H9 (cell line): ENCODE results near the gene CCDC18. TPM values are rescaled to one million over a fixed set of nuclear protein-coding genes. Genes with fewer than 3 reads are reported as not detected.
"Not testable (repeated sequence)": the region's sequence is repeated elsewhere in the genome, so short reads cannot be mapped to it uniquely, and the experiment has no call there.

Experiments
- DNase-seq: peaks from one replicate; pipeline ENCODE4 v3.0.0-alpha.2; 2017
- H2AFZ ChIP-seq: one replicate; pipeline ENCODE4 v1.6.1; 2013; ENCODE audit warnings: mild to moderate bottlenecking, low read length, control low read depth, moderate library complexity
- H2AK5ac ChIP-seq: 2 replicates; pipeline ENCODE4 v1.6.1; 2013; ENCODE audit warnings: low read length, control low read depth, mixed read lengths; ENCODE audit not compliant: insufficient read length
- H2BK120ac ChIP-seq: one replicate; pipeline ENCODE4 v1.6.1; 2013; ENCODE audit warnings: low read depth, mild to moderate bottlenecking, low read length, control low read depth, inconsistent platforms; ENCODE audit not compliant: poor library complexity, severe bottlenecking
- H2BK12ac ChIP-seq: 2 replicates; pipeline ENCODE4 v1.6.1; 2013; ENCODE audit warnings: low read length, control low read depth, mixed read lengths, low read depth; ENCODE audit not compliant: insufficient read length
- H2BK15ac ChIP-seq: 2 replicates; pipeline ENCODE4 v1.6.1; 2013; ENCODE audit warnings: low read depth, low read length, control low read depth
- H2BK20ac ChIP-seq: one replicate; pipeline ENCODE4 v1.6.1; 2013; ENCODE audit warnings: low read depth, mild to moderate bottlenecking, low read length, control low read depth, inconsistent platforms; ENCODE audit not compliant: poor library complexity, severe bottlenecking
- H2BK5ac ChIP-seq: 2 replicates; pipeline ENCODE4 v1.6.1; 2013; ENCODE audit warnings: low read length, control low read depth, mixed read lengths; ENCODE audit not compliant: insufficient read length
- H3K14ac ChIP-seq: 2 replicates; pipeline ENCODE4 v1.6.1; 2013; ENCODE audit warnings: low read length, control low read depth; ENCODE audit not compliant: insufficient read depth
- H3K18ac ChIP-seq: 2 replicates; pipeline ENCODE4 v1.6.1; 2013; ENCODE audit warnings: low read depth, mild to moderate bottlenecking, mixed read lengths, low read length, control low read depth; ENCODE audit not compliant: insufficient read length
- H3K23ac ChIP-seq: 2 replicates; pipeline ENCODE4 v1.6.1; 2013; ENCODE audit warnings: low read length, control low read depth, mixed read lengths, low read depth; ENCODE audit not compliant: insufficient read length
- H3K23me2 ChIP-seq: 2 replicates; pipeline ENCODE4 v1.6.1; 2013; ENCODE audit warnings: low read depth, mild to moderate bottlenecking, mixed read lengths, low read length, control low read depth; ENCODE audit not compliant: insufficient read length, poor library complexity, severe bottlenecking
- H3K27ac ChIP-seq: 2 replicates; pipeline ENCODE4 v1.5.1; 2013; ENCODE audit warnings: low read length, control low read depth, mixed read lengths, low read depth; ENCODE audit not compliant: insufficient read length
- H3K27me3 ChIP-seq: 2 replicates; pipeline ENCODE4 v1.6.1; 2013; ENCODE audit warnings: low read length, control low read depth, inconsistent platforms; ENCODE audit not compliant: insufficient read depth
- H3K4ac ChIP-seq: 2 replicates; pipeline ENCODE4 v1.6.1; 2013; ENCODE audit warnings: low read depth, mild to moderate bottlenecking, control low read depth, inconsistent platforms, low read length, moderate library complexity
- H3K4me1 ChIP-seq: 2 replicates; pipeline ENCODE4 v1.6.1; 2013; ENCODE audit warnings: low read length, control low read depth, inconsistent platforms; ENCODE audit not compliant: insufficient read depth
- H3K4me2 ChIP-seq: 2 replicates; pipeline ENCODE4 v1.6.1; 2013; ENCODE audit warnings: low read length, control low read depth, mixed read lengths; ENCODE audit not compliant: insufficient read length, insufficient read depth
- H3K56ac ChIP-seq: 2 replicates; pipeline ENCODE4 v1.6.1; 2013; ENCODE audit warnings: low read depth, mild to moderate bottlenecking, mixed read lengths, low read length, control low read depth; ENCODE audit not compliant: insufficient read length
- H3K79me1 ChIP-seq: 2 replicates; pipeline ENCODE4 v1.6.1; 2013; ENCODE audit warnings: low read depth, mild to moderate bottlenecking, moderate library complexity, low read length, control low read depth, inconsistent platforms; ENCODE audit not compliant: insufficient read depth, poor library complexity, severe bottlenecking
- H3K79me2 ChIP-seq: 2 replicates; pipeline ENCODE4 v1.6.1; 2013; ENCODE audit warnings: low read length, control low read depth, inconsistent platforms; ENCODE audit not compliant: insufficient read depth
- H3K9ac ChIP-seq: 2 replicates; pipeline ENCODE4 v1.6.1; 2013; ENCODE audit warnings: low read length, control low read depth, mixed read lengths; ENCODE audit not compliant: insufficient read length; ENCODE audit errors: extremely low read depth
- H3K9me3 ChIP-seq: one replicate; pipeline ENCODE4 v1.6.1; 2013; ENCODE audit warnings: low read depth, low read length, inconsistent platforms; ENCODE audit not compliant: control insufficient read depth
- H3T11ph ChIP-seq: one replicate; pipeline ENCODE4 v1.6.1; 2013; ENCODE audit warnings: mild to moderate bottlenecking, low read length, control low read depth, inconsistent platforms
- H4K20me1 ChIP-seq: one replicate; pipeline ENCODE4 v1.6.1; 2013; ENCODE audit not compliant: control insufficient read depth, insufficient read length, insufficient read depth
- H4K5ac ChIP-seq: 2 replicates; pipeline ENCODE4 v1.6.1; 2013; ENCODE audit warnings: low read depth, mild to moderate bottlenecking, mixed read lengths, low read length, control low read depth; ENCODE audit not compliant: insufficient read length
- H4K8ac ChIP-seq: replicated peaks from 2 replicates; pipeline ENCODE4 v1.6.1; 2013; ENCODE audit warnings: low read length, control low read depth, mixed read lengths, low read depth; ENCODE audit not compliant: insufficient read length
- H4K91ac ChIP-seq: 2 replicates; pipeline ENCODE4 v1.6.1; 2013; ENCODE audit warnings: low read depth, mild to moderate bottlenecking, moderate library complexity, mixed read lengths, low read length, control low read depth; ENCODE audit not compliant: insufficient read length
- H3K27ac Mint-ChIP-seq, 3 experiments: 2 replicates in 2 of 3; 3 replicates in 1 of 3; pipeline ENCODE4 v1.8.0; 2020 to 2021; ENCODE audit warnings: mixed read lengths in 3 of 3, mild to moderate bottlenecking in 1 of 3, moderate library complexity in 1 of 3
- H3K27me3 Mint-ChIP-seq: 2 replicates; pipeline ENCODE4 v1.8.0; 2021; ENCODE audit warnings: low read depth, mild to moderate bottlenecking, moderate library complexity, mixed read lengths
- H3K36me3 Mint-ChIP-seq, 3 experiments: 2 replicates in 2 of 3; 3 replicates in 1 of 3; pipeline ENCODE4 v1.8.0; 2020 to 2021; ENCODE audit warnings: low read depth in 3 of 3, mixed read lengths in 3 of 3; ENCODE audit not compliant: insufficient read depth in 1 of 3
- H3K4me1 Mint-ChIP-seq, 2 experiments: 2 replicates each; pipeline ENCODE4 v1.8.0; 2020; ENCODE audit warnings: mixed read lengths in 2 of 2
- H3K4me3 Mint-ChIP-seq, 2 experiments: 2 replicates in 1 of 2; 3 replicates in 1 of 2; pipeline ENCODE4 v1.8.0; 2020 to 2021; ENCODE audit warnings: mild to moderate bottlenecking in 2 of 2, mixed read lengths in 2 of 2, moderate library complexity in 1 of 2
- H3K9me3 Mint-ChIP-seq, 2 experiments: 2 replicates in 1 of 2; 3 replicates in 1 of 2; pipeline ENCODE4 v1.8.0; 2020; ENCODE audit warnings: mild to moderate bottlenecking in 2 of 2, mixed read lengths in 2 of 2, moderate library complexity in 1 of 2
- CTCF ChIP-seq: fragments of 200-600 bp; sonication (generic); conservative IDR thresholded peaks from 3 replicates; pipeline ENCODE4 v1.8.0; 2021; ENCODE audit warnings: antibody characterized with exemption, mild to moderate bottlenecking
- WGBS: extraction: QIAGEN DNeasy Blood & Tissue Kit; methylation state at CpG from one replicate; pipeline ENCODE4 v1.1.7; 2013; ENCODE audit warnings: missing lambda C conversion rate, low lambda C conversion rate, mixed read lengths; ENCODE audit not compliant: insufficient read length; ENCODE audit errors: extremely low coverage; 5-methylcytosine and 5-hydroxymethylcytosine counted together
- total RNA-seq: library from RNA; stranded (reverse); gene quantifications from 2 replicates; pipeline ENCODE4 v1.2.1, GENCODE V29; 2021

Gene CCDC18
- total RNA-seq, 1 experiment from 2014 or later, result 19.5 TPM

- H3K56ac ChIP-seq, result no peak overlapping the region
- no peak overlapping the region for H3K4me2 ChIP-seq
- H2BK5ac ChIP-seq, result no peak overlapping the region
- no peak overlapping the region for H2BK120ac ChIP-seq
- no peaks in the 10 kb centered on the region for H3K79me2 ChIP-seq
- H4K8ac ChIP-seq, result no peak overlapping the region
- Mint-ChIP-seq H3K27me3 (no peaks in the 10 kb centered on the region; the same call in none of the 2 replicates), H3K36me3 (peaks cover 24 to 34% (median 28%) of the 10 kb centered on the region in 3 experiments), H3K4me1 (peaks cover 0 to 5% of the 10 kb centered on the region in 2 experiments; a peak in 2 of 4 replicates), H3K27ac (no peak overlapping the region), H3K4me3 (no peak overlapping the region), H3K9me3 (peaks cover 21 to 22% of the 10 kb centered on the region in 2 experiments)
- H3K79me1 ChIP-seq, result no peaks in the 10 kb centered on the region
- no peaks in the 10 kb centered on the region for H3K27me3 ChIP-seq
- H2AK5ac ChIP-seq, result no peak overlapping the region
- H3T11ph ChIP-seq, result no peak overlapping the region
- H3K9ac ChIP-seq, result no peak overlapping the region
- no peak for DNase-seq
- no peak for TF ChIP-seq CTCF
- H3K23me2 ChIP-seq, result no peaks in the 10 kb centered on the region
- no peak overlapping the region for H2BK12ac ChIP-seq
- peaks cover 11% of the 10 kb centered on the region for H3K9me3 ChIP-seq
- no peak overlapping the region for H3K4ac ChIP-seq
- H4K20me1 ChIP-seq, result no peaks in the 10 kb centered on the region
- no peak overlapping the region for H3K23ac ChIP-seq
- no peak overlapping the region for H2BK20ac ChIP-seq
- H2BK15ac ChIP-seq, result no peak overlapping the region
- no peak overlapping the region for H4K91ac ChIP-seq
- H4K5ac ChIP-seq, result no peak overlapping the region
- no peak overlapping the region for H3K18ac ChIP-seq
- H3K27ac ChIP-seq, result no peak overlapping the region
- H2AFZ ChIP-seq, result no peak overlapping the region
- H3K4me1 ChIP-seq, result no peaks in the 10 kb centered on the region
- H3K14ac ChIP-seq, result no peak overlapping the region
Observed at GRCh38 chr1:93257889-93258288, 77.4 kb downstream of the CCDC18 start.

DNA sequence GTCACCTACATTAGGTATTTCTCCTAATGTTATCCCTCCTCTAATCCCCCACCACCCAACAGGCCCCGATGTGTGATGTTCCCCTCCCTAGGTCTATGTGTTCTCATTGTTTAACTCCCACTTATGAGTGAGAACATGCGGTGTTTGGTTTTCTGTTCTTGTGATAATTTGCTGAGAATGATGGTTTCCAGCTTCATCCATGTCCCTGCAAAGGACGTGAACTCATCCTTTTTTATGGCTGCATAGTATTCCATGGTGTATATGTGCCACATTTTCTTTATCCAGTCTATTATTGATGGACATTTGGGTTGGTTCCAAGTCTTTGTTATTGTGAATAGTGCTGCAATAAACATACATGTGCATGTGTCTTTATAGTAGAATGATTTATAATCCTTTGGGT lies 80.2 kb downstream of the CCDC18 start:
- not testable (repeated sequence) for H2BK12ac ChIP-seq, H4K5ac ChIP-seq, H3T11ph ChIP-seq, H4K91ac ChIP-seq, H3K4me1 Mint-ChIP-seq, H3K27me3 Mint-ChIP-seq, H2AK5ac ChIP-seq, H3K23ac ChIP-seq, H3K14ac ChIP-seq, H3K27me3 ChIP-seq, H3K79me2 ChIP-seq, H2AFZ ChIP-seq, H4K8ac ChIP-seq, H3K4me3 Mint-ChIP-seq, H3K79me1 ChIP-seq, H2BK5ac ChIP-seq, H3K27ac Mint-ChIP-seq, H3K4ac ChIP-seq, H3K23me2 ChIP-seq, H3K4me1 ChIP-seq, H2BK15ac ChIP-seq, H4K20me1 ChIP-seq, DNase-seq, H3K4me2 ChIP-seq, H3K27ac ChIP-seq, H2BK20ac ChIP-seq, H3K9ac ChIP-seq, H3K56ac ChIP-seq, H3K18ac ChIP-seq, H2BK120ac ChIP-seq
- peaks cover 25% of the 10 kb centered on the region for H3K9me3 ChIP-seq
- H3K36me3 Mint-ChIP-seq, result peaks cover 50 to 59% (median 52%) of the 10 kb centered on the region in 3 experiments
- no CpG with 5 or more reads among the region's 3 CpGs for WGBS
- H3K9me3 Mint-ChIP-seq, result peaks cover 40 to 49% of the 10 kb centered on the region in 2 experiments
